C4-2B (cell line): Measurements from ENCODE around the gene TTC4.

Experiments used
- ZFX ChIP-seq: fragments of 450-650 bp; IDR thresholded peaks from 2 replicates; pipeline ENCODE4 v1.6.1; 2017
- TF ChIP-seq, protein P1 (sequence below): fragments of 450-650 bp; conservative IDR thresholded peaks from 2 replicates; pipeline ENCODE4 v1.5.1; 2017; ENCODE audit warnings: mild to moderate bottlenecking

DNA sequence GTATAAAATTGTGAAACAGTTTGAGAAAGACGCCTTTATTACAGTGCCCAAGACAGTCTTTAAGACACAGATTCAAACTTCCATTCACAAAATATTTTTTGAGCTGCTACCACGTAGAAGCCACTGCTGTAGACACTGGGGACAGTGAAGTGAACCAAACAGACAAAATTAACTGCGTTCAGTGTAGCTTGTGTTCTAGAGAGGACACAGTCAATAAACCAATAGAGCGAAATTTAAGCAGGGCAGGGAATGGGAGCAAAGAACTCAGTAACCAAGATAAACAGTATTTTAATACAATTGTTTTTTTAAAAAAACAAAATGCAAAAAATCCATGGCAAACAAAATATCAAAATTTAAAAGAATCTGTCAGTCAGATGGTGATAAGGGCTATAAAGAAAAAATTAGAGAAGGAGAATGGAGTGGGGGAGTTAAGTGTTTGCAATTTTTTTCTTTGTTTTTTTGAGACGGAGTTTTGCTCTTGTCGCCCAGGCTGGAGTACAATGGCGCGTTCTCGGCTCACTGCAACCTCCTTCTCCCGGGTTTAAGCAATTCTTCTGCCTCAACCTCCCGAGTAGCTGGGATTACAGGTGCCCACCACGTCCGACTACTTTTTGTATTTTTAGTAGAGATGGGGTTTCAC lies 49.4 kb downstream of the TTC4 start:
- TF ChIP-seq ZFX: no peak
- TF ChIP-seq, protein P1, sequence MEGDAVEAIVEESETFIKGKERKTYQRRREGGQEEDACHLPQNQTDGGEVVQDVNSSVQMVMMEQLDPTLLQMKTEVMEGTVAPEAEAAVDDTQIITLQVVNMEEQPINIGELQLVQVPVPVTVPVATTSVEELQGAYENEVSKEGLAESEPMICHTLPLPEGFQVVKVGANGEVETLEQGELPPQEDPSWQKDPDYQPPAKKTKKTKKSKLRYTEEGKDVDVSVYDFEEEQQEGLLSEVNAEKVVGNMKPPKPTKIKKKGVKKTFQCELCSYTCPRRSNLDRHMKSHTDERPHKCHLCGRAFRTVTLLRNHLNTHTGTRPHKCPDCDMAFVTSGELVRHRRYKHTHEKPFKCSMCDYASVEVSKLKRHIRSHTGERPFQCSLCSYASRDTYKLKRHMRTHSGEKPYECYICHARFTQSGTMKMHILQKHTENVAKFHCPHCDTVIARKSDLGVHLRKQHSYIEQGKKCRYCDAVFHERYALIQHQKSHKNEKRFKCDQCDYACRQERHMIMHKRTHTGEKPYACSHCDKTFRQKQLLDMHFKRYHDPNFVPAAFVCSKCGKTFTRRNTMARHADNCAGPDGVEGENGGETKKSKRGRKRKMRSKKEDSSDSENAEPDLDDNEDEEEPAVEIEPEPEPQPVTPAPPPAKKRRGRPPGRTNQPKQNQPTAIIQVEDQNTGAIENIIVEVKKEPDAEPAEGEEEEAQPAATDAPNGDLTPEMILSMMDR: no peak
